CD4-positive, CD25-positive, alpha-beta regulatory T cell (primary cell): Measurements from ENCODE around the gene SART3. TPM values are rescaled to one million over a fixed set of nuclear protein-coding genes. Genes with fewer than 3 reads are reported as not detected.

Source experiments
- ATAC-seq, 2 donors: fragments of 150-1000 bp; cut with Tn5 transposase; one replicate each; pipeline ENCODE4 v1.10.0; 2021; ENCODE audit warnings: low read depth in 2 of 2, moderate number of reproducible peaks in 2 of 2, moderate library complexity in 1 of 2
- DNase-seq, 3 donors: peaks; one replicate each; pipeline versions ENCODE4 v3.0.0 to v3.0.0-alpha.2; 2012 to 2022; ENCODE audit warnings: mixed read lengths in 1 of 3
- H3K27ac ChIP-seq: one replicate; pipeline ENCODE4 v1.7.0; 2013; ENCODE audit warnings: mild to moderate bottlenecking, low read length; ENCODE audit not compliant: insufficient read depth, poor library complexity, severe bottlenecking
- H3K27me3 ChIP-seq: one replicate; pipeline ENCODE4 v1.7.0; 2013; ENCODE audit warnings: low read length; ENCODE audit not compliant: control insufficient read depth, insufficient read depth
- H3K36me3 ChIP-seq: one replicate; pipeline ENCODE4 v1.7.0; 2013; ENCODE audit warnings: mild to moderate bottlenecking, low read length, moderate library complexity; ENCODE audit not compliant: control insufficient read depth, insufficient read depth
- H3K4me1 ChIP-seq: 2 replicates; pipeline ENCODE4 v1.7.0; 2013; ENCODE audit warnings: mild to moderate bottlenecking, low read length; ENCODE audit not compliant: insufficient read depth, control insufficient read depth, poor library complexity, severe bottlenecking
- H3K4me3 ChIP-seq: one replicate; pipeline ENCODE4 v1.7.0; 2013; ENCODE audit warnings: low read depth, mild to moderate bottlenecking, low read length, moderate library complexity
- H3K9me3 ChIP-seq, 2 experiments: 1 replicate in 1 of 2; 2 replicates in 1 of 2; pipeline ENCODE4 v1.7.0; 2013; ENCODE audit warnings: low read length in 2 of 2, mild to moderate bottlenecking in 1 of 2, moderate library complexity in 1 of 2; ENCODE audit not compliant: control insufficient read depth in 2 of 2
- H3K27ac Mint-ChIP-seq, 3 donors: one replicate each; pipeline ENCODE4 v1.8.0; 2020 to 2022; ENCODE audit warnings: mild to moderate bottlenecking in 3 of 3, mixed read lengths in 3 of 3, moderate library complexity in 2 of 3
- H3K27me3 Mint-ChIP-seq: one replicate; pipeline ENCODE4 v1.8.0; 2022; ENCODE audit warnings: mild to moderate bottlenecking, mixed read lengths
- H3K36me3 Mint-ChIP-seq: one replicate; pipeline ENCODE4 v1.8.0; 2020; ENCODE audit warnings: mixed read lengths
- H3K4me1 Mint-ChIP-seq, 4 donors: one replicate each; pipeline ENCODE4 v1.8.0; 2020 to 2022; ENCODE audit warnings: mixed read lengths in 4 of 4, mild to moderate bottlenecking in 1 of 4
- H3K4me3 Mint-ChIP-seq, 4 donors: one replicate each; pipeline ENCODE4 v1.8.0; 2020 to 2022; ENCODE audit warnings: mild to moderate bottlenecking in 4 of 4, mixed read lengths in 4 of 4, moderate library complexity in 3 of 4
- H3K9me3 Mint-ChIP-seq, 7 donors: one replicate each; pipeline ENCODE4 v1.8.0; 2020 to 2022; ENCODE audit warnings: mixed read lengths in 7 of 7, mild to moderate bottlenecking in 3 of 7, moderate library complexity in 2 of 7
- polyA plus RNA-seq, 4 donors: library from polyadenylated mRNA; unstranded; fragments of 300-500 nt; fragmentation: Illumina TruSeq; gene quantifications; one replicate each; pipeline ENCODE4 v1.2.3, GENCODE V29; 2021
- total RNA-seq: library from RNA; stranded (reverse); gene quantifications from one replicate; pipeline ENCODE4 v1.2.3, GENCODE V29; 2022

Gene SART3
- total and polyA plus RNA-seq, 5 donors from 2014 or later = 25.3 to 107 (median 32.6) TPM

- Histone ChIP-seq H3K9me3 (no peaks in the 10 kb centered on the region), H3K4me1 (peaks cover 21% of the 10 kb centered on the region), H3K27me3 (peaks cover 4% of the 10 kb centered on the region), H3K36me3 (no peaks in the 10 kb centered on the region), H3K27ac (no peak overlapping the region), H3K4me3 (peak overlapping the region; percentile 14)
- DNase-seq (peak; percentile 63 to 83 (median 76)), ATAC-seq (no peak)
- Mint-ChIP-seq H3K27ac (peak overlapping the region in 1 of 3 donors; percentile 31), H3K27me3 (peaks cover 9% of the 10 kb centered on the region), H3K9me3 (no peaks in the 10 kb centered on the region), H3K4me1 (peaks cover 4 to 36% (median 19%) of the 10 kb centered on the region in 4 donors), H3K4me3 (peak overlapping the region; percentile 35 to 80 (median 68)), H3K36me3 (peaks cover 2% of the 10 kb centered on the region)
Observed at GRCh38 chr12:108511633-108512540, 49.1 kb downstream of the SART3 start.

DNA sequence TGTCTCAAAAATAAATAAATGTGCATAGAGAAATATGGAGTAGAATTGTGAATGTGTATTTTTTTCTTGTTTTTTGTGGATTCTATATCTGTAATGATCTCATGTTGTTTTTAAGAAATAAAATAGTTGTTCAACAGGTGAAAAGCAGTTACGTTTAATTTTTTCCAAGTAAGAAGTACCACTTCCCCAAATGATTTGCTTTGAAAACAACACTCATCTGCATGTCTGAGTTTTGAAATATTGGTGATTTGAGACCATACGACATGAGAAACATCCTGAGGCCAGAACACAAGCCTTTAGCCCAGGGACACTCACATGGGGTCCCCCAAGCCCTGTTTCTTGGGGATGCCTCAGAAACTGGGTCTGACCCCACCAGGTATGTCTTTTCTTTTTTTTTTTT, 50.1 kb downstream of the SART3 start:
- H3K9me3 ChIP-seq = no peaks in the 10 kb centered on the region
- Mint-ChIP-seq H3K27ac (no peak overlapping the region), H3K27me3 (peaks cover 9% of the 10 kb centered on the region), H3K4me1 (peaks cover 4 to 25% (median 11%) of the 10 kb centered on the region in 4 donors), H3K36me3 (no peaks in the 10 kb centered on the region), H3K9me3 (no peaks in the 10 kb centered on the region), H3K4me3 (no peak overlapping the region)
- no peaks in the 10 kb centered on the region for H3K36me3 ChIP-seq
- peaks cover 15% of the 10 kb centered on the region for H3K4me1 ChIP-seq
- no peak overlapping the region for H3K4me3 ChIP-seq
- DNase-seq (no peak), ATAC-seq (no peak)
- H3K27me3 ChIP-seq = peaks cover 4% of the 10 kb centered on the region
- H3K27ac ChIP-seq = no peak overlapping the region

DNA sequence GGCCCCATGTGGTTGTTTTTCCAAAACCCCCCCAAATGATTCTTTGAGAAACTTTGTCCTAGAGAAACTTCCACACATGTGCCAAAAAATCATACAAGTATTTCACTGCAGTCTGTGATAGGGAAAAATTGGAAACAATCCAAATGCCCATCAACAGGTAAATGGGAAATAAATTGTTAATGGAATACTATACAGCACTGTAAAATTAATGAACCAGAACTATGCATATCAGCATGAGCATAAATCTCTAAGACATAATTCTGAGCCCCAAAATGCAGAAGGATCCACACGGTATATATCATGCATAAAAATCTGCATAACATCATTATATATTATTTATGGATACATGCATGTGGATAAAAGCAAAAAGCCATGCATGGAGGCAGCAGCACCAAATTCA, 51.2 kb downstream of the SART3 start:
- Mint-ChIP-seq H3K27ac (no peak overlapping the region), H3K9me3 (no peaks in the 10 kb centered on the region), H3K4me3 (peak overlapping the region in 1 of 4 donors; percentile 38), H3K36me3 (no peaks in the 10 kb centered on the region), H3K4me1 (peaks cover 1 to 19% (median 10%) of the 10 kb centered on the region in 4 donors), H3K27me3 (peaks cover 9% of the 10 kb centered on the region)
- Histone ChIP-seq H3K4me3 (no peak overlapping the region), H3K36me3 (no peaks in the 10 kb centered on the region), H3K27me3 (peaks cover 4% of the 10 kb centered on the region), H3K27ac (no peak overlapping the region), H3K4me1 (peaks cover 10% of the 10 kb centered on the region), H3K9me3 (no peaks in the 10 kb centered on the region)
- ATAC-seq (no peak), DNase-seq (no peak)

GRCh38 chr12:108507971-108508642, 52.9 kb downstream of the SART3 start:
- Mint-ChIP-seq H3K4me1 (peaks cover 0 to 11% (median 8%) of the 10 kb centered on the region in 4 donors), H3K27me3 (peaks cover 12% of the 10 kb centered on the region), H3K4me3 (no peak overlapping the region), H3K9me3 (peaks cover 2 to 10% (median 6%) of the 10 kb centered on the region in 7 donors), H3K27ac (no peak overlapping the region), H3K36me3 (no peaks in the 10 kb centered on the region)
- DNase-seq = peak in 1 of 3 donors; percentile 21
- no peaks in the 10 kb centered on the region for H3K36me3 ChIP-seq
- peaks cover 4% of the 10 kb centered on the region for H3K27me3 ChIP-seq
- ATAC-seq = peak; percentile 18 to 56
- H3K4me1 ChIP-seq = peaks cover 7% of the 10 kb centered on the region
- peaks cover 10 to 11% of the 10 kb centered on the region in 2 experiments for H3K9me3 ChIP-seq
- H3K27ac ChIP-seq = no peak overlapping the region
- H3K4me3 ChIP-seq = no peak overlapping the region

- Mint-ChIP-seq H3K27me3 (peaks cover 5% of the 10 kb centered on the region), H3K9me3 (peaks cover 2 to 23% (median 6%) of the 10 kb centered on the region in 7 donors), H3K4me3 (no peak overlapping the region), H3K36me3 (no peaks in the 10 kb centered on the region), H3K27ac (no peak overlapping the region), H3K4me1 (no peaks in the 10 kb centered on the region)
- H3K4me1 ChIP-seq = no peaks in the 10 kb centered on the region
- H3K27me3 ChIP-seq = peaks cover 4% of the 10 kb centered on the region
- ATAC-seq (no peak), DNase-seq (no peak)
- no peak overlapping the region for H3K27ac ChIP-seq
- no peak overlapping the region for H3K4me3 ChIP-seq
- peaks cover 15 to 24% of the 10 kb centered on the region in 2 experiments for H3K9me3 ChIP-seq
- H3K36me3 ChIP-seq = no peaks in the 10 kb centered on the region
Observed at GRCh38 chr12:108505129-108505528, 55.8 kb downstream of the SART3 start.

GRCh38 chr12:108502922-108503321, 58.1 kb downstream of the SART3 start:
- H3K36me3 ChIP-seq = no peaks in the 10 kb centered on the region
- H3K27ac ChIP-seq = no peak overlapping the region
- Mint-ChIP-seq H3K27ac (no peak overlapping the region), H3K4me3 (no peak overlapping the region), H3K9me3 (peaks cover 2 to 23% (median 6%) of the 10 kb centered on the region in 7 donors), H3K36me3 (no peaks in the 10 kb centered on the region), H3K27me3 (peaks cover 15% of the 10 kb centered on the region), H3K4me1 (no peaks in the 10 kb centered on the region)
- H3K4me3 ChIP-seq = no peak overlapping the region
- DNase-seq = no peak
- no peaks in the 10 kb centered on the region for H3K27me3 ChIP-seq
- H3K9me3 ChIP-seq = peaks cover 15 to 24% of the 10 kb centered on the region in 2 experiments
- ATAC-seq = no peak
- no peaks in the 10 kb centered on the region for H3K4me1 ChIP-seq

DNA sequence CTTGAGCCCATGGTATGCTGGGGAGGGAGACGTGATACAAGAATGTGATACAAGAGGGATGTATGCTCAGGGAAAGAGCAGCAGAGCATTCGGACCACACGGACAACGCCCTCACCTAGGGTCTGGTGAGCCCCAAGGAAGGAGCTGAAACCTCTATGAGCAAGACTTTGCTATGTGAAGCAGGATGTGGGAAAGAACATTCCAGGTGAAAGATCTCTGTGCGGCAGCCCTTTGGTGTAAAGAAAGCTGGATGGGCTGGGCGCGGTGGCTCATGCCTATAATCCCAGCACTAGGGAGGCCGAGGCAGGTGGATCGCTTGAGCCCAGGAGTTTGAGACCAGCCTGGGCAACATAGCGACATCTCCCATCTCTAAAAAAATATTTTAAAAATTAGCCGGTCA, 62.8 kb downstream of the SART3 start:
- H3K27ac ChIP-seq = no peak overlapping the region
- no peak for ATAC-seq
- no peak for DNase-seq
- Mint-ChIP-seq H3K27ac (no peak overlapping the region), H3K27me3 (peaks cover 27% of the 10 kb centered on the region), H3K4me3 (no peak overlapping the region), H3K4me1 (no peaks in the 10 kb centered on the region), H3K9me3 (peaks cover 0 to 14% (median 5%) of the 10 kb centered on the region in 7 donors), H3K36me3 (no peaks in the 10 kb centered on the region)
- no peaks in the 10 kb centered on the region for H3K4me1 ChIP-seq
- H3K4me3 ChIP-seq = no peak overlapping the region
- peaks cover 5 to 14% of the 10 kb centered on the region in 2 experiments for H3K9me3 ChIP-seq
- no peaks in the 10 kb centered on the region for H3K27me3 ChIP-seq
- no peaks in the 10 kb centered on the region for H3K36me3 ChIP-seq
